ENCODE data around the gene SURF4. TPM values are rescaled to one million over a fixed set of nuclear protein-coding genes. Genes with fewer than 3 reads are reported as not detected.
"Not testable (repeated sequence)": the region's sequence is repeated elsewhere in the genome, so short reads cannot be mapped to it uniquely, and the experiment has no call there.

The SURF4 gene
- total RNA-seq, 1 donor from 2014 or later: 87.2 TPM

DNA sequence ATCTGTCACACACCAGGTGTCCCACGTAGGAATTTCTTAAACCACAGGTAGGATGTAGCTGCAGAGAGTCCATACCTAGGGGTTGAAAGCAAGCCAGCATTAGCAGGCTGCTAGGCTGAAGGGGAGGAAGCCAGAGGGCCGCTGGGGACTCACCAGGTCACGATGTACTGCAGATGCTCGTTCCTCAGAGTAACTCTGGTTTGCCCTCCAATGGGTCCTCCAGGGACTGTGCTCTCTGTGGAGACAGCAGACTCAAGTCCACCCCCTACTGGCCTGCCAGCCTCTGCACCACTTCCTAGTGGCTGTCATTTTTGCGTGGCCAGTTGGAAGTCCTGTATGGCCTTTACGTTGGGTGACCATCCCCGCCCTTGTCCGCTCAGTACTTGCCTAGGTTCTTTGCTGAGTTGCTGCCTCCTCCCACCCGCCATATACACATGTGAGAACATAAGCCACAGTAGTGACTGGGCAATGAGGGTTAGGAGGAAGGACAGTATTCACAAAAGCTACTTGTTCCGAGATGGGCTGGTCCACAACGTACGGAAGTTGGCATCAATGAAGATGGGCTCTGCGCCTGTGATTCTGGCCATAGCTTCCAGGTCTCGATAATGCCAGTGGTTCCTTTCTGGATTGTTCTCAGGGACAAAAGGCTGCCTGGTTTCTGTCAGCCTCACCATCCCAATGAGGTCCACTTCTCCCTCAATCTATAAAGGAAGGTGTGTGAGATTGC lies 23.8 kb downstream of the SURF4 start:
- peak; percentile 11 for ATAC-seq

GRCh38 chr9:133351526-133351907 lies 24.3 kb downstream of the SURF4 start:
- no peak for ATAC-seq

GRCh38 chr9:133349965-133350616 lies 25.8 kb downstream of the SURF4 start:
- ATAC-seq: no peak

DNA sequence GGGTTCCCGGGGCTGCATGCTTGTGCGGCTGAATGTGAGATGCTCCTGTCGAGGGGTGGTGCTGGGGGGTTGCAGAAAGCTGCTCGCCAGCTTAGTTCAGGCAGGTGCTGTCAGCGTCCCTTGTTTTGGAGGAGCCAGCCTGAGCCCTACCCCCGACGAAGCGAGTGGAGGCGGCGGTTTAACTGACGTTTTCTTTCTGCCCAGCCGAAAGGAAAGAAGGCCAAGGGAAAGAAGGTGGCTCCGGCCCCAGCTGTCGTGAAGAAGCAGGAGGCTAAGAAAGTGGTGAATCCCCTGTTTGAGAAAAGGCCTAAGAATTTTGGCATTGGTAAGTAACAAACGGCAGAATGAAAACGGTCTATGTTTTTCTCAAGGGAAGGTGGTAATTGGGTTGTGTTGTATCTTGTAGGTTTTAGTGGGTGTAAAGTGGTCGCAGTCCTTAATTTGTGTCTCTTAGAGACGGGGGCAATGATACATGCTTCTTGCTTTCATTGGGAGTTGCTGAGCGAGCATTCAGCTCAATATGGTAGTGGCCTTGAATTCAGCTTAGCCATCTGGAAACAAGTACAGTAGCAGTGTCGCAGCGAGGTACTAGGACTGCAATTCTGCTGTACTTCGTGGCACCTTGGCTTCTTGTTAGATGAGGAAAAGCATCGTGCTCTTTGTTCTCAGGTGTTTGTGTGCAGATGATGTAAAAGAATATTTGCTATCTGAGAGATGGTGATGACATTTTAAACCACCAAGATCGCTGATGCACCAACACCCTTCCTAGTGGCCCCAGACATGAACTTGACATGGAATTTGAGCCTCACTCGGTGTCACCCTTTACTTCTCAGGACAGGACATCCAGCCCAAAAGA lies 26.9 kb downstream of the SURF4 start:
- ATAC-seq: no peak

DNA sequence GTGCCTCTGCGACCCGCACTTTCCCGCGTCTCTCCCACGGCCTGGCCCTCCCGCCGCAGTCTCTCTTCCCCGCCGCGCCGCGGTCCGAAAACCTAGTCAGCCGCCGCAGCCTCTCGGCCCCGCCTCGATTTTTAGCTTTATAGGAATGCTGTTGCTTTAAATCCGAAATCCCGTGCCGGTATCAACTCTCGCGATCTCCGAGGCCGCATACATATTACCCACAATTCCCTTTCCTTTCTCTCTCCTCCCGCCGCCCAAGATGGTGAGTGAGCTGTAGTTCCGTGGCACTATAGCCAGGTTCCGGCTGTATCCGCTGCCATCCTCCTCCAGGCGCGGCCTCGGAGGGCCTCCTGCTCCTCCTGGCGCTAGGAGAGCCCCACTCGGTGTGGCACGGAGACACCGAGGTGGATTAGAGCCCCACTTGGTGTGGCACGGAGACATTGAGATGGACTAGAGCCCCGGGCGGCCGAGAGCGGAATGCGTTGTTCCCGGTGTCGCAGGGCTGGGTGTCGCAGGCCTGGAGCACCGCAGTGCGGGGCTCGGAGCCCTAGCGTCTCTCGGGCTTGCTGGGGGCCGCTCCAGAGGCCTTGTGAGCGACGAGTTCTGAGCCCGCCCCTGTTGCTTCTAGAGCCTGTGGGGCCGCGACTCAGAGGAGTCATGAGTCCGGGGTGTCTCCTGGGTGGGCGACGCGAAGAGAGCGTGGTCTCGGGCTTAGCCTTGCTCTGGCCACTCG lies 27.7 kb downstream of the SURF4 start, which contains the start of the genes MED22 and RPL7A:
MED22 (minus strand) TSS at position 147 of the 733 bp plus-strand sequence. CDS start 1,469 bp downstream, outside the sequence.
RPL7A (plus strand) TSS at position 234 of the 733 bp plus-strand sequence; CDS start at position 260, 26 bp downstream.
- ATAC-seq: peak; percentile 84

DNA sequence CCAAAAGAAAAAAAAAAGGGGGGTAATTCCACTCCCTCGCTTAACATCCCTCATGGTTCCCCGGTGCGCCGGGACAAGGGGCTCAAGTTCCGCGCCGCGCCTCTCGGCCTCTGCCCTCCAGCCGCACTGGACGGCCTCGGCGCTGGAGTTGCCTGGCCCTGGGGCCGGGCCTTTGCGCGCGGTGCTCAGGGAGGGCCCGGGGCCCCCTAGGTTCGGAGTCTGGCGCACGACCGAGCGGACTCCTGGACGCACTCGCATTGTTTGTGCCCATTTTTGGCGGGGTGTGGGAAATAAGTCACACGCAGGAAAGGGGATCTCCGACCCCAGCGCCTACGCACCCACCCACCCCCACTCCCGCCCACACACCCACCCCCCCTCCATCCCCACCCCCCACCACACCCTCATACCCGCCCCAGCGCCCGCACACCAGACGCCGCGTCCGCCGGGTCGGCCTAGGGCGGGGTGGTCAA lies 28.3 kb downstream of the SURF4 start:
- peak; percentile 43 for ATAC-seq

GRCh38 chr9:133346021-133346785 lies 29.7 kb downstream of the SURF4 start:
- ATAC-seq: peak; percentile 0

DNA sequence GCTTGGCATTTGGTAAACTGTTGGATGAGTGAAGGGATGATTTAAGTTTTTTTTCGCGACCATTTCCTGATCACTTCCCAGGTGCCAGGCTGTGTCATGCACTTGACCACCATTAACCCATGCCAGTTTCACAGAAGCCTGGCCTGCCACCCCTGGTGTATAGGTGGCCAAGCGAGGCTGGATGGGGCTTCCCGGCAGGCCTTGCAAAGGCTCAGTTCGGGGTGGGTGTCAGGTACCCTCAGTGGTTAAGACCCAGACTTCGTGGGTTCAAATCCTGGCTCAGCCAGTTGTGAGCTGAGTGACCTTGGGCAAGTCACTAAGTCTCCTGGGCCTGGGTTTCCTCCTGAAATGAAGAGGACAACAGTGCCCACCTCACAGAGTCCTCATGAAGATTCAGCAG lies 30.3 kb downstream of the SURF4 start:
- ATAC-seq: no peak

DNA sequence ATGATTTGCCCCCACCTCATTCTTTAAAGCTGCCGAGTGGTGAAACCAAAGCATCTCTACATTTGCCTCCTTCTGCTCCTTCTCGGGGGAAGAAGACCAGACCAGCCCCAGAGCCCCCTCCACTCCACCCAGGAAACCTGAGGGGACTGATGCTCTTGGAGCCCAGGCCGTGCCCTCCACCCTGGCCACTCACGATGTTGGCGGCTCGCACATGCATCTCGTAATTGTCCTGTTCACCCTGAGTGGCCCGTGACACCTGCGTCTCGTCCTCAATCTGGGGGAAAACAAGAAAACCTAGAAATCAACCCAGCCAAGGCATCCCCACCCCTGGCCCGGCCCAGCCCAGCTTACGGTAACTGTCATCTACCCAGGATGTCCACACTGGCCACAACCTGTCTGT lies 30.9 kb downstream of the SURF4 start:
- no peak for ATAC-seq

DNA sequence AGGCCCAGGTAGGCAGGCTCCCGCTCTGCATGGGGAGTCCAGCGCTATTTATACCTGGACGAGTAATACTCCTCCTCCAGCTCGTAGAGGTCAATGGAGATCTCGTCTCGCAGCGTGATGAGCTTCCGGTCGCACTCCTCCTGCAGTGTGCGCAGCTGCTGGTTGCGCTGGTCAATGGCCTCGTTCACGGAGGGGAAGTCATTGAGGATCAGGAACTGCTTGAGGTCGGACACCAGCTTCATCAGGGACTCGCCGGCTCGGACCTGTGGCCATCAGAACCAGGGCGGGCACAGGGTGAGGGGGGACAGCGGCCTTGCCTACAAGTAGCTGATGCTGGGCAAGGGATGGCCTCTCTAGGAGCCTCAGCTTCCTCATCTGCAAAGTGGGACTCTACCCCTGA lies 31.8 kb downstream of the SURF4 start:
- ATAC-seq: no peak

DNA sequence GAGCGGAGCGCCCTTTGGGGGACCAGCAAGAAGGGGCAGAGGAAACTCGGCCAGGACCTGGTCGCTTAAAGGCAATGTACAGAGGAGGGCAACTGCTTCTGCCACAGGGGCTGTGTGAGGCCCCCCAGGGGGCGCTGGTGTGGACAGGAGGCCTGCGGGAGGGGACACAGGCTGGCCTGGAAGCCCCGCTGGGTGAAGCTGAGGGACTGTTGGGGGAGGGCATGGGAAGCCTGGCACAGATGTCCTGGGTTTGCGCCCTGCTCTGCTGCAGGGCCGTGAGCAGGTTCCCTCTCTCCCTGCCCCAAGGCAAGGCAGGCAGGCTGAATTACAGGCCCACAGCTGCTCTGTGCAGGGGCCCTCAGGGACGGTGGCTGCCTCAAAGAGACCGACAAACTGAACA lies 33.3 kb downstream of the SURF4 start:
- ATAC-seq: no peak

DNA sequence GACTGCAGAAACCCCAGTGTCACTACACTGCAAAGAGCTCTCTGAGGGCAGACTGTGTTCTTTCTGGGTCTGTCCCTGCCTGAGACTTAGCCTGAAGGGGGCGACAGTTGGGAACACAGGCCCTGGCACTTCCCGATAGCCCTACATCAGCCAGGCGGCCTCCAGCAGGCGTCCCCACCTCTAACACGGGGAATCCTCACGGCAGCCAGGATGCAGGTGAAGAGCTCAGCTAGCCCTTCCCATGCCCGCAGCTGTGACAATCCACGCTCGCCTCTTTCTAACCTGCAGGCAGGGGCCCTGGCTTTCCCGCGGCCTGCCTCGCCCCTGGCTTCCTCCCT lies 33.8 kb downstream of the SURF4 start:
- ATAC-seq: no peak

DNA sequence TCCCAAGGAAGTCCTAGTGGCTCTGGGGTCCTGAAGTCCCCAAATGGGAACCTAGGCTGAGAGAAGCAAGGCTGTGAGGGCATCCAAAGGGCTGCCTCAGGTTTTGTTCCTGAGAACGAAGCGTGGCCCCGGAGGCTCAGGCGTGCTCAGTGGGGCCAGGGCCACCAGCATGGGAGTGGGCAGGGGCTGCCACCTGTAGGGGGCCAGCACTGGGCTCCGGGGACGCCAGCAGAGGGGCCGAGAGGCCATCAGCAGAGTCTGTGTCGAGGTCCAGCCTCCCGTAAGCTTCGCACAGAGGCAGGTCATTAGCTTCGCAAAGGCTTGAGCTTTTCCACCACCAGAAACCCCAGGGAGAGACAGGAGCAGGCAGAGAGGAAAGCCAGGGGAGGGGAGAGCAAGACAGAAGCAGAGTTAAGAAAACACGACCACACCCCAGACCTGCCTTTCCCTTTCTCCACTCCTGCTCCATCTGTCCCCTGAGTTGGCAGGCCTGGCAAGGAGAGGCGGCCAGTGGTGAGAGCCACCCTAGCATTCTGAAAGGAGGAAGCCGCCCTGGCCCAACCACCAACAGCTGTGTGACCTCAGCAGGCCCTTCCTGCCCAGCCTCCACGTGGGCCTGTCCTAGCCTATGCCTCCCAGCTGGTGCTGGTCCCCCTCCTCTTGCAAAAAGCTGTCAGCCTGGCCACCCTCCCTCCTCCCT lies 34.3 kb downstream of the SURF4 start:
- peak; percentile 4 for ATAC-seq

- ATAC-seq: no peak
Observed at GRCh38 chr9:133340916-133341315, 34.9 kb downstream of the SURF4 start.

GRCh38 chr9:133340256-133340655 lies 35.6 kb downstream of the SURF4 start:
- no peak for ATAC-seq

DNA sequence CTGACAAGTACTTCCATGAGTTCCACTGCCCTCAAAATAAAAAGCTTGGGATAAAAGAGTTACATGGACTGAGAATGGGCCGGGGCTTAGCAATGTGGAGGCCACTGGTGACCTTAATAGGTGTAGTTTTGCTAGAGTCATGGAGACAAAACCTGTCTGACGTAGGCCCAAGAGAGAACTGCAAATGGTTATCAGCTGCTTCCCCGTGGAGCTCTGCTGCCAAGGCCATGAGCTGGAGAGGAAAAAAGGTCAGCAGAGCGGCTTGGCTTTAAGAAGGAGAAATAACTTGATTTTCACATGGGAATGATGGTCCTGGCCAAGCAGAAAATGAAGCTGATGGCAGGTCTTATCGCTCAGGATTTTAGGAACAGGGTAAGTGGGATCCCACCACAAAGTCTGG lies 36.2 kb downstream of the SURF4 start:
- ATAC-seq: no peak

DNA sequence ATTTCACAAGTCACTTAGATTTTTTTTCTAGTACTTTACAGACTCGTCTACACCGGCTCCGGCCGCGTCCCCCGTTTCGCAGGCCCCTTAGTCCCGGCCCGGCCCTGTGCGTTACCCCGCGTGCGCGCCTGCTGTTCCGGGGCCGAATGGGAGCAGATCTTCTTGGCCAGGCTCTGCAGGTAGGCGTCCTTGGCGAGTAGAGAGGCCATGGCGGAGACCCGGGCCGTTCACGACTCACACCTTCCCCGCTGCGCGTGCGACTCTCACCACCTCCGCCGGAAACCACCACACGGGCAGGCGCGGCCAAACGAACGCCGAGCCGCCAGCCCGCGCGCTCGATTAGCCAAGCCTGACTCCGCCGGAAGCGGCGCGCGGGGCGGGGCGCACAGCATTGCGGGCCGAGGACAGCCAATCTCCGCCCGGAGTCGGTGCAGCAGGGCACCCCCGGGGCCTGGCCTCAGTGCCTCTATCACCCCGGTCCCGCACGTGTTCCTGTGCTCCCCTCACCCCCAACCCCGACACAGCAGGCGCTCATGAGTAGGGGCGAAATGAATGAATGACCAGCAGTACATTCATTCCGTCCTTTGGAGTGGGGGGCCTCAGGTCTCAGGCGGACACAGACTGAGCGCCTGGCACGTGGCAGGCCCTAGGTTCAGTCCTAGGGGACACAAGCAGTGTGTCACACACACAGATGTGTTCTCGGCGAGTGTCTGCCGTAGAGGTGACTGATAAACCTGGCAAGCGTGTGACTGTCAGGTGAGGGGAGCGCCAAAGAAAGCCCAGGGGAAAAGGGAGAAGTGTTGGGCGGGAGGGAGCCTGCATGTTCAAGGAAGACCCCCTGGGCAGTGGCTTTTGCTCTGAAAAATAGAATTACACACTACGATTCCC lies 39.7 kb downstream of the SURF4 start, which contains the start of gene SURF6:
SURF6 (minus strand) TSS at position 265 of the 888 bp plus-strand sequence; CDS start at position 209, 56 bp downstream.
- ATAC-seq: peak; percentile 92

DNA sequence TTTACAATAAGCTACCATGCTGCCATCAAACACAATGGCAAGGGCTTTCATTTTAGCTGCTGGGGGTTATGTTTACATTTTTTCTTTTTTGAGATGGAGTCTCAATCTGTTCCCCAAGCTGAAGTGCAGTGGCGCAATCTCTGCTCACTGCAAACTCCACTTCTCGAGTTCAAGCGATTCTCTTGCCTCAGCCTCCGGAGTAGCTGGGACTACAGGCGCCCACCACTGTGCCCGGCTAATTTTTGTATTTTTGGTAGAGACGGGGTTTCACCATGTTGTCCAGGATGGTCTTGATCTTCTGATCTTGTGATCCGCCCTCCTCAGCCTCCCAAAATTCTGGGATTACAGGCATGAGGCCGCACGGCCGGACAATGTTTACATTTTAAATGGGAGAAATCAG lies 41.0 kb downstream of the SURF4 start:
- not testable (repeated sequence) for ATAC-seq

- peak; percentile 23 for ATAC-seq
Observed at GRCh38 chr9:133334161-133334560, 41.7 kb downstream of the SURF4 start.

DNA sequence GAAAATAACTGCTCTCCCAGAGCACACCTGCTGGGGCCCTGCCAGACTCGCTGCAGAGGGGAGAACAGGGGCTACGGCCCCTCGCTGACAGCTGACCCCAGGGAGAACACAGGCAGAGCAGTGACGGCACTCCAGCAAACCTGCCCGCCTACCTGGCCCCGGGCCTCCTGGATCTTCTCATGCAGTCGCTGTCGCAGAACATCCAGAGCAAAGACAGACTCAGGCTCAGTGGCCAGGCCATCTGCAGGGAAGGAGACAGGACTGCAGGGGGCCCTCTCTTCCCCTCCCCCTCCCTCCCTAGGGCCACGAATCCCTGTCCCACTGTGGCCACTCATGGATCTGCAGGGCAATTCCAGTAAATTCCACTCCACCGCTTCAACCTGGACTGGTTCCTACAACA lies 42.3 kb downstream of the SURF4 start:
- no peak for ATAC-seq
